Aorta (tissue), 5 donors: Measurements from ENCODE around the gene CELSR1. TPM values are rescaled to one million over a fixed set of nuclear protein-coding genes. Genes with fewer than 3 reads are reported as not detected.

ENCODE experiments used
- ATAC-seq: fragments of 200-7000 bp; cut with Tn5 transposase; one replicate; pipeline ENCODE4 v1.9.1; 2022; ENCODE audit warnings: moderate library complexity; ENCODE audit not compliant: low FRiP score
- DNase-seq, 2 donors: peaks; one replicate each; pipeline ENCODE4 v3.0.0-alpha.2; 2020
- H3K27ac ChIP-seq, 2 donors: one replicate each; pipeline ENCODE4 v1.5.1; 2013; ENCODE audit warnings: low read length in 2 of 2, mild to moderate bottlenecking in 2 of 2, moderate library complexity in 2 of 2, control low read depth in 1 of 2, inconsistent platforms in 1 of 2, low read depth in 1 of 2
- H3K27me3 ChIP-seq, 2 donors: one replicate each; pipeline ENCODE4 v1.6.1; 2013; ENCODE audit warnings: control low read depth in 1 of 2, low read length in 1 of 2, mild to moderate bottlenecking in 1 of 2, moderate library complexity in 1 of 2; ENCODE audit not compliant: insufficient read depth in 2 of 2, control insufficient read depth in 1 of 2
- H3K36me3 ChIP-seq, 2 donors: one replicate each; pipeline ENCODE4 v1.6.1; 2013; ENCODE audit warnings: control low read depth in 1 of 2, low read length in 1 of 2, mild to moderate bottlenecking in 1 of 2; ENCODE audit not compliant: insufficient read depth in 2 of 2, control insufficient read depth in 1 of 2
- H3K4me1 ChIP-seq, 2 donors: one replicate each; pipeline ENCODE4 v1.6.1; 2013; ENCODE audit warnings: low read length in 2 of 2, control low read depth in 1 of 2, mild to moderate bottlenecking in 1 of 2, moderate library complexity in 1 of 2; ENCODE audit not compliant: insufficient read depth in 2 of 2, control insufficient read depth in 1 of 2
- H3K4me3 ChIP-seq, 2 donors: one replicate each; pipeline ENCODE4 v1.5.1; 2013; ENCODE audit warnings: low read length in 2 of 2, control low read depth in 1 of 2, mild to moderate bottlenecking in 1 of 2
- H3K9me3 ChIP-seq: one replicate; pipeline ENCODE4 v1.6.1; 2013; ENCODE audit warnings: mild to moderate bottlenecking, low read length; ENCODE audit not compliant: control insufficient read depth
- WGBS, 2 donors: extraction: QIAGEN DNeasy Blood & Tissue Kit; methylation state at CpG; one replicate each; pipeline ENCODE4 v1.1.7; 2013; 5-methylcytosine and 5-hydroxymethylcytosine counted together
- intact Hi-C, 2 donors: fragments of 100-400 bp; cut with DNase I; formaldehyde crosslinking; loops; one replicate each; pipeline versions ENCODE4 v1.14.2 to v1.15.0; 2022
- polyA plus RNA-seq, 2 donors: library from polyadenylated mRNA; stranded (reverse); fragments of 200-250 nt; gene quantifications; one replicate each; pipeline ENCODE4 v1.2.3, GENCODE V29; 2013
- total RNA-seq, 2 donors: library from RNA; stranded (reverse); fragmentation: NEBNext Ultra II Directional; extraction: Animal tissue kit (Norgen Biotek cat#: 25700); gene quantifications; one replicate each; pipeline ENCODE4 v1.2.1, GENCODE V29; 2021
- donor health status: healthy with polysubstance abuse.
- donor health status: Bipolar disorder and iron deficiency.
- donor health status: DM: no; HTN: no; CAD: no.
- donor health status: DM: no; HTN: no; CAD: no.
- donor health status: DM: yes; HTN: yes; CAD: no.

The CELSR1 gene
- total and polyA plus RNA-seq, 4 donors = 0.15 to 3.0 (median 1.3) TPM

- no peaks in the 10 kb centered on the region for H3K9me3 ChIP-seq
- H3K4me1 ChIP-seq = no peaks in the 10 kb centered on the region
- no peaks in the 10 kb centered on the region for H3K36me3 ChIP-seq
- no peaks in the 10 kb centered on the region for H3K27me3 ChIP-seq
- H3K4me3 ChIP-seq = no peak overlapping the region
- no peak for DNase-seq
- H3K27ac ChIP-seq = no peak overlapping the region
- 94 to 96% methylated on average over 8 of the region's 8 CpGs for WGBS, 2 donors
- intact Hi-C loops = no loop called here
- ATAC-seq = no peak
Observed at GRCh38 chr22:46436595-46437175, 100.7 kb downstream of the CELSR1 start.

GRCh38 chr22:46433318-46433717, 104.1 kb downstream of the CELSR1 start:
- Histone ChIP-seq H3K27ac (no peak overlapping the region), H3K4me3 (no peak overlapping the region), H3K9me3 (no peaks in the 10 kb centered on the region), H3K27me3 (no peaks in the 10 kb centered on the region), H3K4me1 (no peaks in the 10 kb centered on the region), H3K36me3 (no peaks in the 10 kb centered on the region)
- 97 to 98% methylated on average over 16 of the region's 16 CpGs for WGBS, 2 donors
- intact Hi-C loops = no loop called here
- ATAC-seq (no peak), DNase-seq (peak in 1 of 2 donors; percentile 77)

- Histone ChIP-seq H3K27me3 (no peaks in the 10 kb centered on the region), H3K4me3 (no peak overlapping the region), H3K4me1 (no peaks in the 10 kb centered on the region), H3K9me3 (no peaks in the 10 kb centered on the region), H3K27ac (no peak overlapping the region), H3K36me3 (no peaks in the 10 kb centered on the region)
- no peak for DNase-seq
- intact Hi-C loops = no loop called here
- WGBS, 2 donors = 89 to 90% methylated on average over 25 of the region's 25 CpGs
- no peak for ATAC-seq
Observed at GRCh38 chr22:46432164-46433068, 105.0 kb downstream of the CELSR1 start.

GRCh38 chr22:46430961-46431838, 106.2 kb downstream of the CELSR1 start:
- no peaks in the 10 kb centered on the region for H3K4me1 ChIP-seq
- no peaks in the 10 kb centered on the region for H3K36me3 ChIP-seq
- WGBS, 2 donors = 90 to 91% methylated on average over 34 of the region's 34 CpGs
- no peak overlapping the region for H3K27ac ChIP-seq
- no peaks in the 10 kb centered on the region for H3K27me3 ChIP-seq
- ATAC-seq (no peak), DNase-seq (no peak)
- intact Hi-C loops = no loop called here
- no peak overlapping the region for H3K4me3 ChIP-seq
- H3K9me3 ChIP-seq = no peaks in the 10 kb centered on the region

- Histone ChIP-seq H3K27ac (no peak overlapping the region), H3K4me3 (no peak overlapping the region), H3K27me3 (no peaks in the 10 kb centered on the region), H3K9me3 (no peaks in the 10 kb centered on the region), H3K36me3 (no peaks in the 10 kb centered on the region), H3K4me1 (no peaks in the 10 kb centered on the region)
- DNase-seq (no peak), ATAC-seq (no peak)
- WGBS, 2 donors = 70 to 72% methylated on average over 13 of the region's 13 CpGs
- intact Hi-C loops = no loop called here
Observed at GRCh38 chr22:46429325-46429853, 108.0 kb downstream of the CELSR1 start.

- no peak for ATAC-seq
- H3K9me3 ChIP-seq = no peaks in the 10 kb centered on the region
- WGBS, 2 donors = 78 to 83% methylated on average over 24 of the region's 24 CpGs
- no peak overlapping the region for H3K27ac ChIP-seq
- no peaks in the 10 kb centered on the region for H3K27me3 ChIP-seq
- peak in 1 of 2 donors; percentile 65 for DNase-seq
- no peaks in the 10 kb centered on the region for H3K36me3 ChIP-seq
- H3K4me1 ChIP-seq = no peaks in the 10 kb centered on the region
- H3K4me3 ChIP-seq = no peak overlapping the region
- intact Hi-C loops = no loop called here
Observed at GRCh38 chr22:46428602-46429324, 108.7 kb downstream of the CELSR1 start.

- no peak overlapping the region for H3K4me3 ChIP-seq
- H3K9me3 ChIP-seq = no peaks in the 10 kb centered on the region
- no peaks in the 10 kb centered on the region for H3K27me3 ChIP-seq
- H3K4me1 ChIP-seq = no peaks in the 10 kb centered on the region
- ATAC-seq (no peak), DNase-seq (no peak)
- H3K27ac ChIP-seq = no peak overlapping the region
- H3K36me3 ChIP-seq = no peaks in the 10 kb centered on the region
- intact Hi-C loops = no loop called here
- WGBS, 2 donors = 94 to 97% methylated on average over 18 of the region's 18 CpGs
Observed at GRCh38 chr22:46428171-46428570, 109.2 kb downstream of the CELSR1 start.

GRCh38 chr22:46425016-46425415, 112.4 kb downstream of the CELSR1 start:
- no peaks in the 10 kb centered on the region for H3K27me3 ChIP-seq
- intact Hi-C loops = no loop called here
- DNase-seq (no peak), ATAC-seq (no peak)
- H3K4me1 ChIP-seq = no peaks in the 10 kb centered on the region
- H3K9me3 ChIP-seq = no peaks in the 10 kb centered on the region
- H3K4me3 ChIP-seq = no peak overlapping the region
- no peaks in the 10 kb centered on the region for H3K36me3 ChIP-seq
- no peak overlapping the region for H3K27ac ChIP-seq
- WGBS, 2 donors = 57 to 60% methylated on average over 3 of the region's 3 CpGs
